HepG2 (cell line): ENCODE measurements around the gene PPP1R16B. TPM values are rescaled to one million over a fixed set of nuclear protein-coding genes. Genes with fewer than 3 reads are reported as not detected.

Experiments used
- ATAC-seq: fragments of 200-7000 bp; cut with Tn5 transposase; 3 replicates; pipeline ENCODE4 v1.9.1; 2020; ENCODE audit warnings: mild to moderate bottlenecking, moderate library complexity
- BruUV-seq: library from RNA; stranded (reverse); fragments of 400-500 nt; replicated peaks from 2 replicates; lab custom pipeline; 2021; lab: Mats Ljungman, UMichigan
- CTCF ChIA-PET: fragments of 300-600 bp; formaldehyde crosslinking; extraction: SDS; loops from one replicate; lab custom pipeline; 2021; ENCODE audit warnings: low total read pairs, inconsistent platforms, low intra/inter-chr PET ratio; lab: Yijun Ruan, JAX
- POLR2A ChIA-PET: fragments of 350-600 bp; sonication (Branson Sonifier 250); formaldehyde crosslinking; loops from one replicate; lab custom pipeline; 2020; ENCODE audit warnings: antibody characterized with exemption, inconsistent platforms; lab: Yijun Ruan, JAX
- DNase-seq: peaks from one replicate; pipeline ENCODE4 v3.0.0-alpha.2; 2015; ENCODE audit warnings: low spot score
- FAIRE-seq: peaks from 3 replicates; lab custom pipeline; 2011; peaks lifted over from hg19 to GRCh38; lab: Jason Lieb, UNC
- H2AFZ ChIP-seq: one replicate; pipeline ENCODE4 v1.6.1; 2011; ENCODE audit warnings: low read length, inconsistent platforms
- H3K27ac ChIP-seq: fragments of 300-600 bp; 3 replicates; pipeline ENCODE4 v1.8.0; 2011; ENCODE audit warnings: mixed run types, mild to moderate bottlenecking, mixed read lengths, low read length, inconsistent platforms; ENCODE audit not compliant: insufficient read depth; ENCODE audit errors: extremely low read length
- H3K27me3 ChIP-seq, 2 experiments: fragments of 200-600 bp in 1 of 2; 2 replicates in 1 of 2; 3 replicates in 1 of 2; pipeline versions ENCODE4 v1.6.0 to v1.8.0; 2011; ENCODE audit warnings: low read length in 2 of 2, mild to moderate bottlenecking in 2 of 2, moderate library complexity in 2 of 2, inconsistent platforms in 1 of 2; ENCODE audit not compliant: insufficient read depth in 2 of 2, control insufficient read depth in 1 of 2
- H3K36me3 ChIP-seq, 2 experiments: fragments of 200-600 bp in 1 of 2; replicated peaks in 1 of 2; 2 replicates in 1 of 2; 3 replicates in 1 of 2; pipeline versions ENCODE4 v1.5.1 to v1.8.0; 2011; ENCODE audit warnings: low read length in 2 of 2, inconsistent platforms in 1 of 2; ENCODE audit not compliant: insufficient read depth in 2 of 2, control insufficient read depth in 1 of 2
- H3K4me1 ChIP-seq: 2 replicates; pipeline ENCODE4 v1.5.1; 2012; ENCODE audit warnings: low read length, inconsistent platforms; ENCODE audit not compliant: insufficient read depth
- H3K4me2 ChIP-seq: 2 replicates; pipeline ENCODE4 v1.6.0; 2011; ENCODE audit warnings: low read depth, low read length, inconsistent platforms
- H3K4me3 ChIP-seq, 3 experiments: fragments of 200-600 bp in 1 of 3; sonication (generic), shearing (Covaris generic) in 1 of 3; replicated peaks in 1 of 3; 2 replicates each; pipeline ENCODE4 v1.5.1; 2011 to 2016; ENCODE audit warnings: low read length in 3 of 3, inconsistent platforms in 2 of 3, low read depth in 2 of 3, mild to moderate bottlenecking in 2 of 3, control low read depth in 1 of 3, mixed read lengths in 1 of 3; ENCODE audit not compliant: insufficient read depth in 1 of 3
- H3K79me2 ChIP-seq: one replicate; pipeline ENCODE4 v1.6.1; 2011; ENCODE audit warnings: low read length, inconsistent platforms; ENCODE audit not compliant: insufficient read depth
- H3K9ac ChIP-seq: 2 replicates; pipeline ENCODE4 v1.6.0; 2011; ENCODE audit warnings: mild to moderate bottlenecking, low read depth, low read length, inconsistent platforms; ENCODE audit not compliant: insufficient read depth
- H3K9me3 ChIP-seq: 2 replicates; pipeline ENCODE4 v1.5.1; 2012; ENCODE audit warnings: mild to moderate bottlenecking, low read length
- H4K20me1 ChIP-seq: 2 replicates; pipeline ENCODE4 v1.6.0; 2011; ENCODE audit warnings: inconsistent platforms, mild to moderate bottlenecking, low read length, moderate library complexity; ENCODE audit not compliant: insufficient read depth
- BORCS8-MEF2B ChIP-seq: sonication (generic); formaldehyde crosslinking; IDR thresholded peaks from 2 replicates; pipeline ENCODE4 v1.8.0; 2022; ENCODE audit warnings: mild to moderate bottlenecking, missing genetic modification reagents
- FOXJ3 ChIP-seq: sonication (generic); formaldehyde crosslinking; IDR thresholded peaks from 2 replicates; pipeline ENCODE4 v1.4.0; 2020; ENCODE audit warnings: missing genetic modification reagents, mild to moderate bottlenecking, borderline replicate concordance
- MTERF4 ChIP-seq: sonication (generic); formaldehyde crosslinking; IDR thresholded peaks from 2 replicates; pipeline ENCODE4 v1.8.0; 2023; ENCODE audit warnings: mild to moderate bottlenecking, missing genetic modification reagents
- SALL2 ChIP-seq: sonication (generic); formaldehyde crosslinking; IDR thresholded peaks from 2 replicates; pipeline ENCODE4 v1.8.1; 2023; ENCODE audit warnings: mild to moderate bottlenecking, missing genetic modification reagents, inconsistent platforms
- SIX1 ChIP-seq: sonication (generic); formaldehyde crosslinking; IDR thresholded peaks from 2 replicates; pipeline ENCODE4 v1.4.0; 2020; ENCODE audit warnings: missing genetic modification reagents, borderline replicate concordance
- ZHX2 ChIP-seq, 2 experiments: sonication (generic) in 1 of 2; formaldehyde crosslinking in 1 of 2; IDR thresholded peaks; 2 replicates each; pipeline versions ENCODE4 v1.6.1 to v1.9.0; 2014 to 2022; ENCODE audit warnings: antibody characterized with exemption in 1 of 2, borderline replicate concordance in 1 of 2, inconsistent platforms in 1 of 2, low read depth in 1 of 2, missing genetic modification reagents in 1 of 2
- ZNF629 ChIP-seq: sonication (generic); formaldehyde crosslinking; conservative IDR thresholded peaks from 2 replicates; pipeline ENCODE4 v1.5.0; 2020; ENCODE audit warnings: missing genetic modification reagents
- WGBS: methylation state at CpG from one replicate; pipeline ENCODE4 v1.1.6; 2017; ENCODE audit warnings: low lambda C conversion rate; 5-methylcytosine and 5-hydroxymethylcytosine counted together
- in situ Hi-C: cut with HindIII; loops from 2 replicates; pipeline ENCODE4 v1.10.0; 2017; ENCODE audit warnings: low pct_unique_long_range_greater_than_20kb; ENCODE audit not compliant: extremely low pct_ligation_motif_present
- intact Hi-C: fragments of 100-400 bp; cut with micrococcal nuclease; formaldehyde crosslinking; loops from one replicate; pipeline ENCODE4 v1.10.0; 2022; ENCODE audit not compliant: unreplicated experiment
- polyA plus RNA-seq, 8 experiments: library from polyadenylated mRNA; depleted of rRNA in 3 of 8; stranded (reverse) in 7 of 8; unstranded in 1 of 8; fragments of >200 nt; fragmentation: Illumina TruSeq in 4 of 8; extraction: Trizol in 4 of 8; gene quantifications; 2 replicates each; pipeline versions ENCODE4 v1.2.1 to v1.2.3, GENCODE V29; 2011 to 2016; ENCODE audit warnings: low read depth in 4 of 8, missing spikeins in 1 of 8, mixed read lengths in 1 of 8; ENCODE audit not compliant: insufficient read depth in 1 of 8
- total RNA-seq, 5 experiments: library from RNA; depleted of rRNA; stranded (reverse); fragments of >200 nt; fragmentation: Illumina TruSeq; extraction: Trizol; gene quantifications; 2 replicates each; pipeline ENCODE4 v1.2.3, GENCODE V29; 2016; ENCODE audit warnings: low read depth in 1 of 5

PPP1R16B gene
- total and polyA plus RNA-seq, 2 of the 13 experiments (the other 11 are each of a cell fraction or from before 2014, with no cell fraction given) = 0.02 to 0.11 TPM

- no peaks in the 10 kb centered on the region for H3K36me3 ChIP-seq
- POLR2A ChIA-PET = no interaction called here
- H3K27ac ChIP-seq = no peak overlapping the region
- peaks cover 0 to 12% of the 10 kb centered on the region in 2 experiments; a peak in 2 of 5 replicates for H3K27me3 ChIP-seq
- ATAC-seq (no peak), FAIRE-seq (no peak), DNase-seq (no peak)
- no peak overlapping the region for H3K4me2 ChIP-seq
- intact Hi-C loops (no loop called here), in situ Hi-C loops (no loop called here)
- no peak overlapping the region for H3K9ac ChIP-seq
- 0% methylated on average over 1 of the region's 1 CpG for WGBS
- H3K79me2 ChIP-seq = no peaks in the 10 kb centered on the region
- TF ChIP-seq SIX1 (CRISPR knock-in tag) = no peak
- TF ChIP-seq MTERF4 (CRISPR knock-in tag) = no peak
- TF ChIP-seq ZNF629 = no peak
- TF ChIP-seq SALL2 = no peak
- TF ChIP-seq FOXJ3 (CRISPR knock-in tag) = no peak
- no peak for TF ChIP-seq ZHX2 (IDR thresholded peaks at IDR 0.05; ENCODE audit: low read depth)
- no peak for TF ChIP-seq ZHX2 (CRISPR knock-in tag; IDR thresholded peaks at IDR 0.05; ENCODE audit: borderline replicate concordance)
- no peak for TF ChIP-seq BORCS8-MEF2B (CRISPR knock-in tag)
- H3K4me1 ChIP-seq = no peaks in the 10 kb centered on the region
- H4K20me1 ChIP-seq = no peaks in the 10 kb centered on the region
- H2AFZ ChIP-seq = no peak overlapping the region
- no peak overlapping the region for H3K4me3 ChIP-seq
- CTCF ChIA-PET = no interaction called here
- H3K9me3 ChIP-seq = no peaks in the 10 kb centered on the region
- BruUV-seq = no TSS peak
These were observed 37.1 kb downstream of the PPP1R16B start for GRCh38 chr20:38842558-38842981.
